NCI-H345 (cell line): Measurements from ENCODE around the gene DNAH11.
"Not testable (repeated sequence)": the region's sequence is repeated elsewhere in the genome, so short reads cannot be mapped to it uniquely, and the experiment has no call there.

ENCODE experiments used
- DNase-seq: peaks from one replicate; lab custom pipeline; 2025; lab: John Stamatoyannopoulos, UW

DNAH11 gene

GRCh38 chr7:21618706-21619105 lies 75.9 kb downstream of the DNAH11 start:
- no peak for DNase-seq

GRCh38 chr7:21620054-21620453 lies 77.2 kb downstream of the DNAH11 start:
- DNase-seq: no peak

DNA sequence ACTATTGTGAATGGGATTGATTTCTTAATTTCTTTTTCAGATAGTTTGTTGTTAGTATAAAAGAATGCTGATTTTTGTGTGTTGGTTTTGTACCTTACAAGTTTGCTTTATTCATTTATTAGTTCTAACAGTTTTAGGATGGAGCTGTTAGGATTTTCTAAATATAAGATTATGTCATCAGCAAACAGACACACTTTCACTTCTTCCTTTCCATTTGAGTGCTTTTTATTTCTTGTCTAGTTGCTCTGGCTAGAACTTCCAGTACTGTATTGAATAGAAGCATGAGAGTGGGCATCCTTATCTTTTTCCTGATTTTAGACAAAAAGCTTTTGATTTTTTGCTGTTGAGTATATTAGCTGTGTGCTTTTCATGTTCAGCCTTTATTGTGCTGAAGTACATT lies 81.5 kb downstream of the DNAH11 start:
- no peak for DNase-seq

DNA sequence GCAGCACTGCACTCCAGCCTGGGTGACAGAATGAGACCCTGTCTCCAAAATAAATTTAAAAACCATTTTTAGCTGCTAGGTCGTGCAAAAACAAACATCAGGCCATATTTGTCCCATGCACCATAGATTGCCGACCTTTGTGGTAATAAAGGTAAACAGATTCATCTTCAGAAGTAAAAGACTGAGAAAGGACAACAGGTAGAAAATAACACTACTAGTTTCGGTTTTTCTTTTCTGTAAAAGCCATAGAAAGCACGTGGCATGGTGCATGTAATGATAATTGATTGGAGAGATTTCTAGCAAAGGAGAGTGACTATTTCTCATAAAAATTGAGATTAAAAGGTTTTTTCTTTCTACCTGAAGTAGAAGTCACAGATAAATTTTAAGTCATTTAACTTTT lies 93.9 kb downstream of the DNAH11 start:
- DNase-seq: no peak

DNA sequence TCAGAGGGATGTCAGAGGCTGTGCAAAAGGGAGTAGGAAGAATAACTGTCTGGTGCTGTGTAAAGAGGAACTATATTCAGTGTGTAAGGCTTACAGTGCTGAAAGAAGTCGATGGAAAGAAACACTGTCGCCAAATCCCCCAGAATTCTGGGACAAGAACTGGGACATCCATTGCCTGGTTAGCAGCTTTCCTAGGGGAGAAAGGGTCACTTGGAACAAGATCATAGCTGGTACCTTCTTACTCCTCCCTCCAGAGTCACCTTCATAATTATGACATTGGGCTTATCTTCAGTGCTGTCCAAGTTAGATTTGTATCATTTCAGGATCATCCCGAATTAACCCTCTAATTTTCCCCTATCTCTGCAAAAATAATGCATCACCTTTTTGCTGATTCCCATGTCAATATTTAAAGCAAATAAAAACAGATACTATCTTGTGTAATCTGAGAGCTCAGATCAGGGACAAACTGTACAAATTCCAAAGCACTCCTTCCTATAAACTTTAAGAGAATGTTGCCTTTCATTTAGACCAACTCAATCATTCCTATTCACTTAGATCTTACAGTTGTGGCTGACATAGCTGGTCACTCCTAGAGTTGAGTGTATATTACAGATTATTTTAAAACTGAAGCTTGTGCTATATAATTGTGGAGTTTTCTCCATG lies 96.5 kb downstream of the DNAH11 start:
- DNase-seq: no peak

- DNase-seq: no peak
These were observed 97.3 kb downstream of the DNAH11 start for GRCh38 chr7:21640105-21640504.

- DNase-seq: no peak
These were observed 98.7 kb downstream of the DNAH11 start for GRCh38 chr7:21641546-21641945.

DNA sequence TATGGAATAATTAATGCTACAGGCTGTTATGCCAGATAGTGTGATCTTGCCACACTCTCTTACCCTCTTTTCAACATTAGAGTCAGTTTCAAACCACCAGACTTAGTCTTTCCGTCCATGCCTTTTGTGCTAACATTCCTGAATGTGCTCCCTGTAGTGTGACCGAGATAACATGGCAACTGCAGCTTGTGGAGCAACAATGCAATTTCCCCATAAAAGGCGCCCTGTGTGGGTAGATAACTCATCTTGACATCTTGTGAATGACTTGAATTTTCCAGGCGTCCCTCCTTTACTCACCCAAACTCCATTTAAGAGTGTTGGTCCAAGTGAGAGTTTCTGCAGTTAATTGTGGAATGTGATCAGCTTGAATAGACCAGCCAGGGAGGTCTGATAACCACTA lies 99.6 kb downstream of the DNAH11 start:
- no peak for DNase-seq

DNA sequence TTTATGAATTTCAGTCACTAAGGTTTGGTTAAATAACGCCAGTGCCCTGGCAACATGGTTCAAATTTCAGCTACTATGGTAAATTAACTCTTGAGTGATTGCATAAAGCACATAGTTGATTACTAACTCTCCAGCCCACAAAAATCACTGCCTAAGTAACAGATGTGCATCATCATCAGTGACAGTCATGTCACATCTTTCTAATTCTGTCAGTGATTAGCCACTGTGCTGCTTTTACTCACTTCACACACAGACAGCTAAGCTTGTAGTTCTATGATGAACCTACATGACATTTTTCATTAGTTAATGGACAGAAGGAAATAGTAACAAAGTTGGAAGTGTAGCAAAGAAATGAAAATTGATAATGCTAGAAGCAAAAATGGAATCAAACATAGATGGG lies 108.9 kb downstream of the DNAH11 start:
- DNase-seq: no peak

- DNase-seq: no peak
These were observed 110.8 kb downstream of the DNAH11 start for GRCh38 chr7:21653623-21654022.

DNA sequence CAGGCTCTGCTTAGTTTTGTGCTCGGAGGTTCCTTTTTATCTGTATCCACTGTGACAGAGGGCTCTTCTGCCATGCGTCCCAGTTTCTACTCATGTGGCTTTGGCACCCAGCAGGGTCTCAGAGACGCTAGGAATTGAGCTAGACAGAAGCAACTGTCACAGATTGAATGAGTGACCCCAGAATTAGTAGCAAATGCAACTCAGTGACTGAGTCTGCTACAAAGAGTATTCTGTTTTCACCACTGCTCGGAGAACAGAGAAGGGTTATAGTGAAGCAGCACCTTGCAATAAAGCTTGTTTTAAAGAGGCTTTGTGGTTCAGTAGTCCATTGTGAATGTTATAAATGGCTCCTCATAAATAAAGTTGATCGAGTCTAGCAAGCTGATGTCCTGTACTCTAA lies 113.2 kb downstream of the DNAH11 start:
- no peak for DNase-seq

DNA sequence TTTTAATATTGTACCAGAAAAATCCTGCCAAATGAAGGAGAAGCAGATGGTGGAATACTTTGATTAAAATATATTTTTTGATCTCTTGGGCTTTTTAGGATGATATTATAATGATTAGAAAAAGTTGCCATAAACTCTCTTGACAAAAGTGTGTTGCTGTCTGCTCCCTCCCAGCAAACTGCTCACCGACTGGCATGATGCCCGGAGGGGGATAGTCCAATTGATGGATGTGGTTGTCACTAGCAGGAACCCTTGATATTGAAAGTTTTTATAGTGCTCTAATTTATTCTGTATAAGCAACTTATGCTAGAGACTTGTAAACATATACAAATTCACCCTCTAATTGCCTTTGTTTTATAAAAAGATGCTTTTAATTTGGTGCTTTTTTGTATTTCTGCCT lies 114.0 kb downstream of the DNAH11 start:
- DNase-seq: peak; percentile 1

GRCh38 chr7:21670496-21670895 lies 127.7 kb downstream of the DNAH11 start:
- no peak for DNase-seq

DNA sequence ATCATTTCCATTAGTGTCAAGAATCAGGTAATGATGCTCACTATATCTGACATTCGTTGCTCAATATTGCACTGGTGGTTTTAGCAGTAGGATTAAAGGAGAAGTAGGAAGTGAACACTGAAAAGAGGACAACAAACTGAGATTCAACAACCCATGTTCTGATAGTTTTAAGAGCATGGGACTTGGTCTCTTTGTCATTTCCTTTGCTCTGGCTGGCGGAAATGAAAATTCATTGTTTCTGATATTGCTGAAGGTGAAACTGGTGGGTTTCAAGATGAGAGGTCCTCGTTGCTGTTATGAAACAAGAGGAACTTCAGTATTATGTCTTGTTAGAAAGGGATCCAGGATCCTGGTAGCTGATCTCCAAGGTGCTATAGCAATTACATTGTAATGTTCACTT lies 129.0 kb downstream of the DNAH11 start:
- no peak for DNase-seq

DNA sequence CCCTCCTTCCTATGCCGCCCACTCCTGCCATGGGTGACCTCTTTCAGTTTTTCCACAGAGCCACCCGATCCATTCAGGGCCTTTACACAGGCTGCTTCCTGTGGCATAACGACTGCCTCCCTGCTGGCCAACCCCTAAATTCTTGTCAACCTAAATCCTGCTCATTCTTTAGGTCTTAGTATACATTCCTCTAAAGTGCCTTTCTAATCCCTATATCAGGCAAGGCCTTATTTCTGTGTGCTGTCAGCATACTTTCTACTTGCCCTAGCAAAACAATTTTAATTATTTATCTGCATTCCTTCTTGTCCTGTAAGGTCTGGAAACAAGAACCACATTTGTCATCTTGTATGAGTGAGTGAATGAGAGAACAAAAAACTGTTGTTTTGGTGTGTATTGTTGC lies 132.4 kb downstream of the DNAH11 start:
- no peak for DNase-seq

GRCh38 chr7:21690705-21691104 lies 147.9 kb downstream of the DNAH11 start:
- DNase-seq: no peak

GRCh38 chr7:21691146-21691545 lies 148.3 kb downstream of the DNAH11 start:
- DNase-seq: not testable (repeated sequence)

DNA sequence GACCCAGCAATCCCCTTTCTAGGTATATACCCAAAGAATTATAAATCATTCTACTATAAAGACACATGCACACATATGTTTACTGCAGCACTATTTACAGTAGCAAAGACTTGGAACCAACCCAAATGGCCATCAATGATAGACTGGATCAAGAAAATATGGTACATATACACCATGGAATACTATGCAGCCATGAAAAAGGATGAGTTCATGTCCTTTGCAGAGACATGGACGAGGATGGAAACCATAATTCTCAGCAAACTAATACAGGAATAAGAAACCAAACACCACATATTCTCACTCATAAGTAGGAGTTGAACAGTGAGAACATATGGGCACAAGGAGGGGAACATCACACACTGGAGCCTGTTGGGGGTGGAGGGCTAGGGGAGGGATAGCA lies 157.7 kb downstream of the DNAH11 start:
- DNase-seq: not testable (repeated sequence)

DNA sequence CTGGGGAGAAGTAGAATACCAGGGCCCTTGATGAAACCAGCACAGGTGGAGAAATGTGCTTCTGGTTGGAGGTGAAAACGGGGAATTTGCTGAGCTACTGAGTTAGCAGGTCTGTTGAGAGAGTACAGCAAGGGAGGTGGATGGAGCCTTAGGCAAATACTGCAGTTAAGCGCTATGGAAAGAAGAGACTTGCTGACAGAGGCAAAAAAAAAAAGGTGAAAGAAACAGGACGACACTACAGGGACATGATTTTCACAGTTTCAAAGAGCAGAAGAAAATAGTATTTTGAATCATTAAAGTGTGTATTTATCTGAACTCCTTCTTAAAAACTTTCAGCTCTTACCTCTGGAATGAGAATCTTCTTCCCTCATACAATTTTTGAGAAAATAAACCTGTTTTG lies 159.5 kb downstream of the DNAH11 start:
- DNase-seq: no peak

- no peak for DNase-seq
These were observed 161.5 kb downstream of the DNAH11 start for GRCh38 chr7:21704359-21704758.

DNA sequence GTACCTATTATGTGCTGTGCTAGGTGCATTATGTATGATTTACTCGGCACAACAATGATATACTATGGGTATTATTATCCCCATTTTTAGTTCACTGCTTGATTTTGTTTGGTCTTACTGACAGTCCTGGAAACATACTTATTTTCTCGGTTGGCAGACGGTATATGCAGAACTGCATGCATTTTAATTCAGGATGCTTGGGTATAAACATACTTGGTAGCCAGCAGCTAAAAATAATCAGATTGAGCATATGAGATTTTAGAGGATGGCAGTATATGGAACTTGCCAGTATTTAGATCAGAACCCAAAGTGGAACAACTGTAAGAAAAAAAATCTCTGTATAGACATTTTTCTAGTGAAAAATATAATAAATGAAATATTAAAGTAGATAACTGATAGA lies 163.3 kb downstream of the DNAH11 start:
- no peak for DNase-seq

GRCh38 chr7:21707566-21707965 lies 164.7 kb downstream of the DNAH11 start:
- DNase-seq: no peak

- DNase-seq: no peak
These were observed 165.3 kb downstream of the DNAH11 start for GRCh38 chr7:21708096-21708495.

- DNase-seq: no peak
These were observed 174.5 kb downstream of the DNAH11 start for GRCh38 chr7:21717323-21717722.

- DNase-seq: no peak
These were observed 175.6 kb downstream of the DNAH11 start for GRCh38 chr7:21718391-21718790.
